OCI-LY7 (cell line): ENCODE data around the gene ABCC11. TPM values are rescaled to one million over a fixed set of nuclear protein-coding genes. Genes with fewer than 3 reads are reported as not detected.

ENCODE experiments used
- BruUV-seq: library from RNA; stranded (reverse); fragments of 400-500 nt; replicated peaks from 2 replicates; lab custom pipeline; 2021; lab: Mats Ljungman, UMichigan
- CTCF ChIA-PET: fragments of 300-600 bp; sonication (Branson Sonifier 250); formaldehyde crosslinking; loops from one replicate; lab custom pipeline; 2022; ENCODE audit warnings: antibody characterized with exemption; ENCODE audit not compliant: unreplicated experiment; lab: Charles Lee
- POLR2A ChIA-PET: fragments of 300-600 bp; sonication (Branson Sonifier 250); formaldehyde crosslinking; loops from one replicate; lab custom pipeline; 2022; ENCODE audit warnings: antibody characterized with exemption; lab: Charles Lee
- DNase-seq: peaks from one replicate; pipeline ENCODE4 v3.0.0-alpha.2; 2015; ENCODE audit warnings: low spot score
- H2AFZ ChIP-seq: fragments of 200-600 bp; sonication (generic), shearing (Covaris generic); 2 replicates; pipeline ENCODE4 v1.6.1; 2014; ENCODE audit warnings: mild to moderate bottlenecking, antibody characterized with exemption, low read length, moderate library complexity
- H3K27ac ChIP-seq: fragments of 200-600 bp; sonication (generic); 2 replicates; pipeline ENCODE4 v1.5.1; 2014; ENCODE audit warnings: mixed run types, low read depth, mild to moderate bottlenecking, moderate library complexity, low read length, inconsistent platforms; ENCODE audit not compliant: poor library complexity, severe bottlenecking
- H3K36me3 ChIP-seq: fragments of 200-600 bp; sonication (generic); 2 replicates; pipeline ENCODE4 v1.6.1; 2014; ENCODE audit warnings: mild to moderate bottlenecking, antibody characterized with exemption, low read length, moderate library complexity, mixed read lengths; ENCODE audit not compliant: insufficient read depth
- H3K4me1 ChIP-seq: fragments of 200-600 bp; sonication (generic); 2 replicates; pipeline ENCODE4 v1.5.1; 2014; ENCODE audit warnings: mild to moderate bottlenecking, low read length; ENCODE audit not compliant: insufficient read depth, poor library complexity, severe bottlenecking
- H3K4me2 ChIP-seq: fragments of 200-600 bp; sonication (generic); 2 replicates; pipeline ENCODE4 v1.6.1; 2014; ENCODE audit warnings: mild to moderate bottlenecking, low read length
- H3K4me3 ChIP-seq: fragments of 200-600 bp; sonication (generic); 2 replicates; pipeline ENCODE4 v1.5.1; 2014; ENCODE audit warnings: mild to moderate bottlenecking, low read depth, low read length; ENCODE audit not compliant: poor library complexity, severe bottlenecking
- H3K79me2 ChIP-seq: fragments of 200-600 bp; sonication (generic); 2 replicates; pipeline ENCODE4 v1.6.1; 2016; ENCODE audit warnings: low read depth, mild to moderate bottlenecking, low read length, moderate library complexity, mixed read lengths; ENCODE audit not compliant: insufficient read depth
- H3K9me2 ChIP-seq: fragments of 200-600 bp; sonication (generic); 2 replicates; pipeline ENCODE4 v1.6.1; 2016; ENCODE audit warnings: mild to moderate bottlenecking, low read length, mixed read lengths; ENCODE audit not compliant: insufficient read depth
- H3K9me3 ChIP-seq: fragments of 200-600 bp; sonication (generic); 2 replicates; pipeline ENCODE4 v1.6.1; 2014; ENCODE audit warnings: mild to moderate bottlenecking, mixed run types, low read length, mixed read lengths
- H4K20me1 ChIP-seq: fragments of 200-600 bp; sonication (generic); 2 replicates; pipeline ENCODE4 v1.6.1; 2014; ENCODE audit warnings: mild to moderate bottlenecking, antibody characterized with exemption, low read length, moderate library complexity, mixed read lengths; ENCODE audit not compliant: insufficient read depth
- CTCF ChIP-seq: fragments of 200-600 bp; sonication (generic); conservative IDR thresholded peaks from 2 replicates; pipeline ENCODE4 v1.5.1; 2014; ENCODE audit warnings: mild to moderate bottlenecking, antibody characterized with exemption, low read length, moderate library complexity, mixed read lengths
- EZH2phosphoT487 ChIP-seq: fragments of 200-600 bp; sonication (generic); IDR thresholded peaks from 2 replicates; pipeline ENCODE4 v1.6.1; 2018; ENCODE audit warnings: low read depth, borderline replicate concordance, mild to moderate bottlenecking, mixed run types, antibody characterized with exemption, low read length, moderate library complexity, mixed read lengths
- intact Hi-C: fragments of 100-400 bp; cut with micrococcal nuclease; formaldehyde crosslinking; loops from one replicate; pipeline ENCODE4 v1.10.0; 2022; ENCODE audit not compliant: unreplicated experiment
- total RNA-seq, 2 experiments: library from RNA; depleted of rRNA in 1 of 2; stranded (reverse); fragments of >200 nt in 1 of 2; shearing (Covaris generic) in 1 of 2; gene quantifications; 2 replicates each; pipeline ENCODE4 v1.2.3, GENCODE V29; 2014 to 2022

The ABCC11 gene
- total RNA-seq, 2 experiments from 2014 or later, result 0.10 TPM; not detected in 1

- Histone ChIP-seq H2AFZ (no peak overlapping the region), H4K20me1 (no peaks in the 10 kb centered on the region), H3K4me1 (no peaks in the 10 kb centered on the region), H3K27ac (no peak overlapping the region), H3K4me2 (no peak overlapping the region), H3K36me3 (no peaks in the 10 kb centered on the region), H3K4me3 (no peak overlapping the region), H3K9me2 (no peaks in the 10 kb centered on the region), H3K9me3 (no peaks in the 10 kb centered on the region), H3K79me2 (no peaks in the 10 kb centered on the region)
- no peak for TF ChIP-seq CTCF
- CTCF ChIA-PET, result interaction anchor here (0.5 kb wide), 1 partner anchor 9 kb away, joined by 4 read pairs; no protein-coding TSS in a partner anchor
- intact Hi-C loops, result no loop called here
- no TSS peak for BruUV-seq
- no peak for DNase-seq
- POLR2A ChIA-PET, result no interaction called here
Measured at GRCh38 chr16:48201515-48202201, 45.7 kb downstream of the ABCC11 start.

- no peaks in the 10 kb centered on the region for H3K9me3 ChIP-seq
- no peak for DNase-seq
- TF ChIP-seq EZH2phosphoT487, result no peak
- TF ChIP-seq CTCF, result no peak
- H3K4me2 ChIP-seq, result no peak overlapping the region
- H3K4me1 ChIP-seq, result no peaks in the 10 kb centered on the region
- ChIA-PET CTCF (no interaction called here), POLR2A (interaction anchor here (0.7 kb wide), 1 partner anchor 13 kb away, joined by 3 read pairs; no protein-coding TSS in a partner anchor)
- no peaks in the 10 kb centered on the region for H3K36me3 ChIP-seq
- no peak overlapping the region for H2AFZ ChIP-seq
- no peaks in the 10 kb centered on the region for H3K9me2 ChIP-seq
- intact Hi-C loops, result no loop called here
- H4K20me1 ChIP-seq, result no peaks in the 10 kb centered on the region
- H3K27ac ChIP-seq, result no peak overlapping the region
- no TSS peak for BruUV-seq
- H3K4me3 ChIP-seq, result no peak overlapping the region
- no peaks in the 10 kb centered on the region for H3K79me2 ChIP-seq
Measured at GRCh38 chr16:48197294-48197693, 50.0 kb downstream of the ABCC11 start.

GRCh38 chr16:48194828-48195556, 52.3 kb downstream of the ABCC11 start:
- Histone ChIP-seq H3K9me3 (no peaks in the 10 kb centered on the region), H3K27ac (no peak overlapping the region), H3K4me3 (no peak overlapping the region), H3K4me2 (no peak overlapping the region), H3K79me2 (no peaks in the 10 kb centered on the region), H4K20me1 (no peaks in the 10 kb centered on the region), H3K9me2 (no peaks in the 10 kb centered on the region), H3K36me3 (no peaks in the 10 kb centered on the region), H2AFZ (no peak overlapping the region), H3K4me1 (no peaks in the 10 kb centered on the region)
- BruUV-seq, result no TSS peak
- TF ChIP-seq CTCF, result no peak
- TF ChIP-seq EZH2phosphoT487, result no peak
- no peak for DNase-seq
- intact Hi-C loops, result no loop called here
- ChIA-PET POLR2A (no interaction called here), CTCF (no interaction called here)
